Astrocyte (in vitro differentiated cells and primary cell): ENCODE data around the gene GCDH.

Source experiments
- CTCF ChIP-seq: IDR thresholded peaks from 2 replicates; pipeline ENCODE4 v1.5.1; 2011; ENCODE audit warnings: low read depth, mild to moderate bottlenecking, inconsistent platforms, low read length, moderate library complexity; ENCODE audit not compliant: insufficient read depth
- EZH2 ChIP-seq: IDR thresholded peaks from 2 replicates; pipeline ENCODE4 v1.6.1; 2012; ENCODE audit warnings: mild to moderate bottlenecking, low read length, inconsistent platforms; ENCODE audit not compliant: insufficient read depth

GRCh38 chr19:12913011-12913561 lies 22.1 kb downstream of the GCDH start:
- TF ChIP-seq CTCF (no peak), EZH2 (no peak)
